Neural progenitor cell (in vitro differentiated cells): ENCODE results near the gene NAPSA.
"Not testable (repeated sequence)": the region's sequence is repeated elsewhere in the genome, so short reads cannot be mapped to it uniquely, and the experiment has no call there.

Source experiments
- CTCF ChIP-seq: fragments of 200-600 bp; sonication (generic); IDR thresholded peaks from 2 replicates; pipeline ENCODE4 v1.5.1; 2017; ENCODE audit warnings: antibody characterized with exemption, mild to moderate bottlenecking
- EZH2phosphoT487 ChIP-seq: fragments of 200-600 bp; sonication (generic); IDR thresholded peaks from 2 replicates; pipeline ENCODE4 v1.6.1; 2017; ENCODE audit warnings: antibody characterized with exemption

GRCh38 chr19:50390952-50391351, 25.5 kb upstream of the NAPSA start:
- TF ChIP-seq CTCF, EZH2phosphoT487: not testable (repeated sequence)
